AG04450 (cell line): ENCODE measurements around the gene ANKRD42. TPM values are rescaled to one million over a fixed set of nuclear protein-coding genes. Genes with fewer than 3 reads are reported as not detected.

Experiments
- CTCF ChIA-PET: fragments of 300-600, 350-600 bp; formaldehyde crosslinking; extraction: SDS; loops from one replicate; lab custom pipeline; 2022; ENCODE audit warnings: antibody characterized with exemption, inconsistent platforms; lab: Charles Lee
- POLR2A ChIA-PET: fragments of 350-600 bp; formaldehyde crosslinking; extraction: SDS; loops from one replicate; lab custom pipeline; 2021; ENCODE audit warnings: antibody characterized with exemption, inconsistent platforms; lab: Yijun Ruan, JAX
- DNase-seq: peaks from one replicate; pipeline ENCODE4 v3.0.0-alpha.2; 2011; ENCODE audit warnings: low read depth, low spot score
- H3K27ac ChIP-seq: one replicate; pipeline ENCODE4 v1.5.1; 2012; ENCODE audit warnings: low read depth, low read length, control low read depth
- H3K27me3 ChIP-seq: one replicate; pipeline ENCODE4 v1.6.0; 2012; ENCODE audit warnings: low read length; ENCODE audit not compliant: control insufficient read depth, insufficient read depth
- H3K4me3 ChIP-seq: 2 replicates; pipeline ENCODE4 v1.5.1; 2011; ENCODE audit warnings: mild to moderate bottlenecking, low read depth, low read length, control low read depth
- H3K9me3 ChIP-seq: 2 replicates; pipeline ENCODE4 v1.5.1; 2012; ENCODE audit warnings: low read length; ENCODE audit not compliant: control insufficient read depth, insufficient read depth
- CTCF ChIP-seq: IDR thresholded peaks from 2 replicates; pipeline ENCODE4 v1.5.1; 2011; ENCODE audit warnings: low read depth, low read length, control low read depth, inconsistent platforms
- polyA plus RNA-seq: library from polyadenylated mRNA; depleted of rRNA; stranded (reverse); fragments of >200 nt; gene quantifications from 2 replicates; pipeline ENCODE4 v1.2.3, GENCODE V29; 2011

The ANKRD42 gene
- polyA plus RNA-seq, 1 experiment, result 8.6 TPM

GRCh38 chr11:83252266-83252665 is 58.8 kb downstream of the ANKRD42 start:
- DNase-seq, result no peak
- POLR2A ChIA-PET, result no interaction called here
- CTCF ChIA-PET, result no interaction called here

GRCh38 chr11:83252941-83253340 is 59.4 kb downstream of the ANKRD42 start:
- H3K9me3 ChIP-seq, result no peaks in the 10 kb centered on the region
- POLR2A ChIA-PET, result no interaction called here
- DNase-seq, result no peak
- no peak overlapping the region for H3K27ac ChIP-seq
- no peak overlapping the region for H3K4me3 ChIP-seq
- H3K27me3 ChIP-seq, result no peaks in the 10 kb centered on the region
- TF ChIP-seq CTCF, result no peak
- CTCF ChIA-PET, result interaction anchor here (1.1 kb wide), 1 partner anchor 40 kb away, joined by 3 read pairs; no protein-coding TSS in a partner anchor

More at GRCh38 chr11:83252266-83252665, 58.8 kb downstream of the ANKRD42 start:
- H3K9me3 ChIP-seq, result no peaks in the 10 kb centered on the region
- no peak overlapping the region for H3K4me3 ChIP-seq
- H3K27ac ChIP-seq, result no peak overlapping the region
- TF ChIP-seq CTCF, result no peak
- no peaks in the 10 kb centered on the region for H3K27me3 ChIP-seq

- no peak overlapping the region for H3K4me3 ChIP-seq
- no peak for DNase-seq
- ChIA-PET CTCF (interaction anchor here (1.0 kb wide), 1 partner anchor 565 kb away, joined by 3 read pairs; no protein-coding TSS in a partner anchor), POLR2A (interaction anchor here (0.6 to 0.7 kb wide), 2 partner anchors 277 to 355 kb away, joined by 3 read pairs; partner anchors contain the start of gene PRCP)
- no peaks in the 10 kb centered on the region for H3K27me3 ChIP-seq
- no peak for TF ChIP-seq CTCF
- no peak overlapping the region for H3K27ac ChIP-seq
- H3K9me3 ChIP-seq, result no peaks in the 10 kb centered on the region
Measured at GRCh38 chr11:83255366-83255765, 61.9 kb downstream of the ANKRD42 start.

GRCh38 chr11:83256602-83257340 is 63.3 kb downstream of the ANKRD42 start:
- ChIA-PET CTCF (interaction anchor here (1.1 kb wide), 1 partner anchor 560 kb away, joined by 3 read pairs; no protein-coding TSS in a partner anchor), POLR2A (no interaction called here)
- no peak overlapping the region for H3K27ac ChIP-seq

More at GRCh38 chr11:83256602-83257340, 63.3 kb downstream of the ANKRD42 start:
- Histone ChIP-seq H3K4me3 (no peak overlapping the region), H3K27me3 (no peaks in the 10 kb centered on the region), H3K9me3 (no peaks in the 10 kb centered on the region)
- no peak for DNase-seq
- TF ChIP-seq CTCF, result no peak
